Stimulated activated CD8-positive, alpha-beta memory T cell treated with anti-CD3 and anti-CD28 coated beads, Interleukin-12 subunit alpha, Interleukin-12 subunit beta, amount 100 ng/mL, for 24 hours (primary cell): ENCODE measurements around the gene EXOC3L1.

Experiments
- DNase-seq: peaks from one replicate; pipeline ENCODE4 v3.0.0-alpha.2; 2020; ENCODE audit errors: extremely low read depth

Gene EXOC3L1

GRCh38 chr16:67190041-67190440, at the start of gene EXOC3L1:
Gene EXOC3L1 (minus strand): TSS chr16:67190136. CDS start chr16:67189676, 460 bp downstream.
- no peak for DNase-seq

- no peak for DNase-seq
Measured at GRCh38 chr16:67238806-67239470, 49.0 kb upstream of the EXOC3L1 start.

GRCh38 chr16:67238278-67238575, 48.3 kb upstream of the EXOC3L1 start:
- DNase-seq, result no peak

GRCh38 chr16:67237396-67238277, 47.7 kb upstream of the EXOC3L1 start:
- no peak for DNase-seq

GRCh38 chr16:67236563-67237395, 46.8 kb upstream of the EXOC3L1 start:
- peak; percentile 56 for DNase-seq

- no peak for DNase-seq
Measured at GRCh38 chr16:67235816-67236562, 46.1 kb upstream of the EXOC3L1 start.

GRCh38 chr16:67234180-67234597, 44.3 kb upstream of the EXOC3L1 start:
- DNase-seq, result no peak

GRCh38 chr16:67233596-67233995, 43.7 kb upstream of the EXOC3L1 start:
- DNase-seq, result no peak

- no peak for DNase-seq
Measured at GRCh38 chr16:67230809-67231660, 41.1 kb upstream of the EXOC3L1 start.

GRCh38 chr16:67229906-67230808, 40.2 kb upstream of the EXOC3L1 start:
- DNase-seq, result no peak

- DNase-seq, result no peak
Measured at GRCh38 chr16:67228905-67229304, 39.0 kb upstream of the EXOC3L1 start.

GRCh38 chr16:67228034-67228785, 38.3 kb upstream of the EXOC3L1 start:
- DNase-seq, result no peak

- DNase-seq, result no peak
Measured at GRCh38 chr16:67227567-67227921, 37.6 kb upstream of the EXOC3L1 start.

- DNase-seq, result peak; percentile 95
Measured at GRCh38 chr16:67226804-67227566, 37.0 kb upstream of the EXOC3L1 start, which contains the start of gene TMEM208. Gene TMEM208 (plus strand): TSS chr16:67227130. CDS start chr16:67227219, 89 bp downstream.

- DNase-seq, result no peak
Measured at GRCh38 chr16:67226295-67226803, 36.4 kb upstream of the EXOC3L1 start.

- DNase-seq, result no peak
Measured at GRCh38 chr16:67223992-67224391, 34.1 kb upstream of the EXOC3L1 start.

GRCh38 chr16:67216612-67217490, 26.9 kb upstream of the EXOC3L1 start:
- DNase-seq, result no peak
